ENCODE data around the gene C16orf74. TPM values are rescaled to one million over a fixed set of nuclear protein-coding genes. Genes with fewer than 3 reads are reported as not detected.

The C16orf74 gene
- total RNA-seq, 4 donors from 2014 or later = 1.5 to 6.2 (median 1.7) TPM; not detected in 1

- no peak for TF ChIP-seq CTCF (IDR thresholded peaks at IDR 0.05; ENCODE audit: low read depth)
Measured at GRCh38 chr16:85755929-85756768, 5.3 kb upstream of the C16orf74 start.

GRCh38 chr16:85754413-85754812 is 3.5 kb upstream of the C16orf74 start:
- no peak for TF ChIP-seq CTCF (IDR thresholded peaks at IDR 0.05; ENCODE audit: low read depth)

GRCh38 chr16:85753976-85754375 is 3.1 kb upstream of the C16orf74 start:
- no peak for TF ChIP-seq CTCF (IDR thresholded peaks at IDR 0.05; ENCODE audit: low read depth)

GRCh38 chr16:85753559-85753958 is 2.7 kb upstream of the C16orf74 start:
- no peak for TF ChIP-seq CTCF (IDR thresholded peaks at IDR 0.05; ENCODE audit: low read depth)

GRCh38 chr16:85752511-85753420 is 1.9 kb upstream of the C16orf74 start:
- TF ChIP-seq CTCF (IDR thresholded peaks at IDR 0.05; ENCODE audit: low read depth) = no peak

- no peak for TF ChIP-seq CTCF (IDR thresholded peaks at IDR 0.05; ENCODE audit: low read depth)
Measured at GRCh38 chr16:85751698-85752501, 1.0 kb upstream of the C16orf74 start.

Measured in subcutaneous adipose tissue (tissue), 4 donors.